CMK (cell line): ENCODE measurements around the gene MAGEB3.
A peak's percentile ranks its signal among the peaks of the same experiment; 100 is the strongest.
"Not testable (repeated sequence)": the region's sequence is repeated elsewhere in the genome, so short reads cannot be mapped to it uniquely, and the experiment has no call there.

Source experiments
- DNase-seq: peaks from one replicate; pipeline ENCODE4 v3.0.0-alpha.2; 2010; ENCODE audit warnings: low read depth

Gene MAGEB3

GRCh38 chrX:30230395-30230794 lies at the start of gene MAGEB3:
Gene MAGEB3 (plus strand): TSS chrX:30230657. CDS start chrX:30235925, 5,268 bp downstream.
- DNase-seq = no peak

- DNase-seq = no peak
These were observed 49.1 kb upstream of the MAGEB3 start for GRCh38 chrX:30181353-30181752.

- no peak for DNase-seq
These were observed 46.9 kb upstream of the MAGEB3 start for GRCh38 chrX:30183554-30183953.

GRCh38 chrX:30190426-30190825 lies 40.0 kb upstream of the MAGEB3 start:
- DNase-seq = no peak

- not testable (repeated sequence) for DNase-seq
These were observed 36.5 kb upstream of the MAGEB3 start for GRCh38 chrX:30193910-30194309.

- peak; percentile 12 for DNase-seq
These were observed 34.1 kb upstream of the MAGEB3 start for GRCh38 chrX:30196322-30196721.

GRCh38 chrX:30212172-30212571 lies 18.3 kb upstream of the MAGEB3 start:
- DNase-seq = no peak

- no peak for DNase-seq
These were observed 15.1 kb upstream of the MAGEB3 start, which contains the start of gene MAGEB2 for GRCh38 chrX:30215357-30215843. Gene MAGEB2 (plus strand): TSS chrX:30215563. CDS start chrX:30218581, 3,018 bp downstream.

GRCh38 chrX:30217465-30217864 lies 13.0 kb upstream of the MAGEB3 start:
- DNase-seq = peak; percentile 22

GRCh38 chrX:30219372-30219771 lies 11.1 kb upstream of the MAGEB3 start:
- DNase-seq = no peak

GRCh38 chrX:30220661-30221060 lies 9.8 kb upstream of the MAGEB3 start:
- DNase-seq = no peak

GRCh38 chrX:30224536-30224935 lies 5.9 kb upstream of the MAGEB3 start:
- DNase-seq = no peak

GRCh38 chrX:30228526-30228925 lies 1.9 kb upstream of the MAGEB3 start:
- DNase-seq = no peak

GRCh38 chrX:30241724-30242415 lies 11.4 kb downstream of the MAGEB3 start, which contains the start of gene MAGEB4:
Gene MAGEB4 (plus strand): TSS chrX:30242000. CDS start chrX:30242136, 136 bp downstream.
- no peak for DNase-seq

GRCh38 chrX:30246769-30247489 lies 16.5 kb downstream of the MAGEB3 start, which contains the start of gene MAGEB1:
Gene MAGEB1 (plus strand): TSS chrX:30247146. CDS start chrX:30250494, 3,348 bp downstream.
- DNase-seq = no peak

- DNase-seq = no peak
These were observed 18.4 kb downstream of the MAGEB3 start for GRCh38 chrX:30248854-30249253.

GRCh38 chrX:30253257-30253656 lies 22.8 kb downstream of the MAGEB3 start:
- no peak for DNase-seq

GRCh38 chrX:30259927-30260326 lies 29.5 kb downstream of the MAGEB3 start:
- no peak for DNase-seq

- DNase-seq = no peak
These were observed 30.6 kb downstream of the MAGEB3 start for GRCh38 chrX:30261012-30261411.

- DNase-seq = no peak
These were observed 32.3 kb downstream of the MAGEB3 start for GRCh38 chrX:30262763-30263162.

GRCh38 chrX:30270639-30271038 lies 40.2 kb downstream of the MAGEB3 start:
- no peak for DNase-seq

- no peak for DNase-seq
These were observed 45.0 kb downstream of the MAGEB3 start for GRCh38 chrX:30275498-30275897.

- no peak for DNase-seq
These were observed 47.9 kb downstream of the MAGEB3 start for GRCh38 chrX:30278365-30278764.
